Activated gamma-delta T cell (primary cell): ENCODE results near the gene EOLA2.
"Not testable (repeated sequence)": the region's sequence is repeated elsewhere in the genome, so short reads cannot be mapped to it uniquely, and the experiment has no call there.

Experiments used
- DNase-seq: peaks from one replicate; lab custom pipeline; 2025; lab: John Stamatoyannopoulos, UW

EOLA2 gene

GRCh38 chrX:149932970-149933369 is 5.3 kb downstream of the EOLA2 start:
- not testable (repeated sequence) for DNase-seq

- DNase-seq: not testable (repeated sequence)
Observed at GRCh38 chrX:149932150-149932549, 6.1 kb downstream of the EOLA2 start.

DNA sequence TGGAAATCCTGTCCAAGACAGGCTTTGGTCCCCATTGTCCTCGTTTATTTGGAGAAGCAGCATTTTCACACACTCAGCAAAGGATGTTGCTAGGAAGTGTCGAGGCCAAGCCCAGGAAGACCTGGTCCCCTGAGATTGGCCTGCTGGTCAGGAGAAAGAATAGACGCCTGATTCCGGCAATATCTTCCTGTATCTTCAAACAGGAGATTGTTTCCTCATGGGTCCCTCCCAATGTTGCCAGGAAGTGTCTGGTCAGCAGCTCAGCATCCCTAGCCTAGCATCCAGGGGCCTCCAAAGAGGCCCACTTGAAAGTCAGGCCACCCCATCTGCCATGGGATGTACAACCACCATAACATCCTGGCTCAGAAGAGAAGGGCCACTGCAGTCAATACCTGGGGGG is 6.9 kb downstream of the EOLA2 start:
- DNase-seq: not testable (repeated sequence)

GRCh38 chrX:149929400-149929799 is 8.9 kb downstream of the EOLA2 start, which contains the start of gene HSFX4:
TSS of gene HSFX4 (plus strand) at chrX:149929573. CDS start at chrX:149929645, 72 bp downstream.
- not testable (repeated sequence) for DNase-seq

GRCh38 chrX:149928635-149929034 is 9.7 kb downstream of the EOLA2 start:
- DNase-seq: not testable (repeated sequence)

DNA sequence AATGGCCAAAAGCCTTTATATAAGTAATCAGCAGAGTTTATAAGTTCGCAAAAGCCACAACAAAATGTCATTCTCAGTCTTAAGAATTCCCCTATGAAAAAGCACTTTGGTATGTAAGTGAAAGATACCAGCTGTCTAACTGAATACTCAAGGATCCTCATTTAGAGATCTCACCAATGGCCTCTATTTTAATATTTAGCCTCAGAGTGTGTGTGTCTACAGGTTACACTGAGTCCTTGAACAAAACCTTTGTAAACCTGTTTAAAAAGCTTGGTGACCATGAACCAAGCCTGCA is 10.4 kb downstream of the EOLA2 start:
- DNase-seq: not testable (repeated sequence)

- not testable (repeated sequence) for DNase-seq
Observed at GRCh38 chrX:149927245-149927963, 10.9 kb downstream of the EOLA2 start.

DNA sequence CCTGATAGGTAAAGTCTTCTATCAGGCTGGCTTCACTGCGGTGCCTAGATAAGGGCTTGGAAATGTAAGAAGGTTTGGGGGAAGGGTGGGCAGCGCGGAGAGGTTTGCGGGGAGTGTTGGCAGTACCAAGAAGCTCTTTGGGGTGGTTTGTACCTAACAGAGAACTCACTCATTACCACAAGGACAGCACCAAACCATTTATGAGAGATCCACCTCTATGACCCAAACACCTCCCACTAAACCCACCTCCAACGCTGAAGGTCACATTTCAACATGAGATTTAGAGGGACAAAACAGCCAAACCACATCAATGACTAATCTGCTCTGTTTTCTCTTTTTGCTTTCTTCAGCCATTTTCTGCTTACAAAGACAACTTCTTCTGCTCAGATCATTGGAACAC is 13.9 kb downstream of the EOLA2 start:
- DNase-seq: not testable (repeated sequence)

- DNase-seq: not testable (repeated sequence)
Observed at GRCh38 chrX:149923836-149924235, 14.5 kb downstream of the EOLA2 start.

GRCh38 chrX:149916745-149917392 is 21.4 kb downstream of the EOLA2 start:
- DNase-seq: no peak

- DNase-seq: no peak
Observed at GRCh38 chrX:149910178-149910695, 28.1 kb downstream of the EOLA2 start.

DNA sequence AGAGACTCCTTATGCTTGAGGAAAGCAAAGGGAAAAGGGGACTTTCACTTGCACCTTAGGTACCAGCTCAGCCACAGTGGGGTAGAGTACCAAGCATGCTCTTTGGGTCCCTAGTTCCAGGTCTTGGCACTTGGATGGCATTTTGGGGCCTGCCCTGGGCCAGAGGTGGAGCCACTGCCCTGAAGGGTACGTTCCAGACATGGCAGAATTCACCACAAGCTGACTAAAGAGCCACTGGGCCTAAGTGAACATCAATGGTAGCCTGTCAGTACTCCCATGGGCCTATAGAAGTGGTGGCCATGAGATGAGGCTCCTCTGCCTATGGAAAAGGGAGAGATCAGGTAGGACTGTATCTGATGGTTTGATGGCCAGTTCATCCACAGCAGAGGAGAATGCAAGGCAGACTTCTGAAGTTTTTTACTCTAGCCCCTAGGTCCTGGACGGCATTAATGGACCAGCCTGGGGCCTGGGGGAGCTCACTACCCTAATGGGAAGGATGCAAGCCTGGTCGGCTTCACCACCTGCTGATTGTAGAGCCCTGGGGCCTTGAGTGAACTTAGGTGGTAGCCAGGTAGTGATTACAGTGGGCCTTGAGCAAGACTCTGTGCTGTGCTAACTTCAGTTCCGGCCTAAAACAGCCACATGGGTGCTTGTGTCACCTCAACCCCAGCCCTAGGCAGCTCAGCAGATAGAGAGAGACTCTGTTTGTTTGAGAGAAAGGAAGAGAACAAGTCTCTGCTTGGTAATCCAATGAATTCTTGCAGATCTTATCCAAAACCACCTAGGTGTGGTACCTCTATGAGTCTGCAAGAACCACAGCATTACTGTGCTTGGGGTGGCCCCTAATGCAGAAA is 28.7 kb downstream of the EOLA2 start:
- DNase-seq: no peak

DNA sequence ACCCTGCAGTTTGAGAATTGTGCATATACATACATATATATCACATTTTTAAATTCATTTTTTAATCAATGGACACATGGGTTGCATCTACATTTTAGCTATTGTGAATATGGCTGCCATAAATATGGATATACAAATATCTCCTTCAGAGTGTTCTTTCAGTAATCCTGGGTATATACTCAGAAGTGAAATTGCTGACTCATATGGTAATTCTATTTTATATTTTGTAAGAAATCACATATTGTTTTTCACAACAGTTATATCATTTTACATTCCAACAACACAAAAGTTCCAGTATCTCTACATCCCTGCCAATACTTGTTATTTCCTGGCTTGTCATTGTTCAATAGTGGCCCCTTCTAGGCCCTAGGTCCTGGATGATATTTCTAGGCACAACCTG is 29.6 kb downstream of the EOLA2 start:
- DNase-seq: no peak

- no peak for DNase-seq
Observed at GRCh38 chrX:149908308-149908707, 30.0 kb downstream of the EOLA2 start.

DNA sequence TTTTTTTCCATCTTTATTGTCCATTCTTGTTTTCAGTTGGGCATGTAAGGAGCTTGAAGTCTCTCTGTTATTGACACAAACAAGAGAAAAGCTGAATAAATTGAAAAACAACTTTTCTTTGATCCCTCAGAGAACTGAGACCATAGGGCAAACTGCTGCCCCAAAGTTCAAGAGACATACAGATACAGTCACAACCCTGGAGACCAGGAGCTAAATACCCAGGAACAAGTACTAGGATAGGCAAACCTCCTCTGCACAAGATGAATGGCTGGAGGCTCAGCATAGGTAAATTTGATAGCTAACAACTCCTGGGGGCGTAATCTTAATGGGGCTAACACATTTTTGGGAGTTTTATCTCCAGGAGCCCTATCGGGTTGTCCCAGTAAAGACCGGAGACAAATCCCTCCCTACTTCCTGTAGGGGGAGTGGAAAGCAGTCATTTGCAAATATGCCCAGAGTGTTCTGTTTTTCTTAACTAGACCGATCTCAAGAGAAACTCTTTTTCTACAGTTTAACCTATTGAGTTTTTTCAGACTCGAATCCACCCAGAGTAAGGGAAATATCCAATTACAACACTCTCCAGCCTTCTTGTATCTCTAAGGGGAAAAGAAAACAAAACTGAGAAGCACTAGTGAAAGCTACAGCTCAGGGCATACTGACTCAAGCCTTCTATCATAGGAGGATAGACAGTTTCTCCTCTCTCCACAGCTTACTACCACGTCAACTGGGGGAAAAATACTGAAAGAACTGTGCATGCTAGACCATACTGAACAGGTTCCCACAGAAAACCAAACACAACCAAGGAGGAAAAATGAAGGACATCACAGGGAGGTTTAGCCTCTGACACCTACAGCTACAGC is 34.2 kb downstream of the EOLA2 start:
- no peak for DNase-seq

DNA sequence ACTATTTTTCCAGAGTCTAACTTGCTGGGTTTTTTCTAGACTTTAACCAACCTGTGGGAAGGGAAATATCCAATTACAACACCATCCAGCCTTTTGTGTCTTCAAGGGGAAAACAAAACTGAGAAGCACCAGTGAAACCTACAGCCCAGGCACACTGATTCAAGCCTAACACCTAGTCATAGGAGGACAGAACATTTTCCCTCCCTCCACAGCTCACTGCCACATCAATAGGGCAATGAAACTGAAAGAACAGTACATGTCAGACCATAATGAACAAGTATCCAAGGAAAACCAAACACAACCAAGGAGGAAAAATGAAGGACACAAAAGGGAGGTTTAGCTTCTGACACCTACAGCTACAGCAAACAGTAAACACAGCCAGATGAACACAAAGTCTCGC is 39.7 kb downstream of the EOLA2 start:
- DNase-seq: no peak

DNA sequence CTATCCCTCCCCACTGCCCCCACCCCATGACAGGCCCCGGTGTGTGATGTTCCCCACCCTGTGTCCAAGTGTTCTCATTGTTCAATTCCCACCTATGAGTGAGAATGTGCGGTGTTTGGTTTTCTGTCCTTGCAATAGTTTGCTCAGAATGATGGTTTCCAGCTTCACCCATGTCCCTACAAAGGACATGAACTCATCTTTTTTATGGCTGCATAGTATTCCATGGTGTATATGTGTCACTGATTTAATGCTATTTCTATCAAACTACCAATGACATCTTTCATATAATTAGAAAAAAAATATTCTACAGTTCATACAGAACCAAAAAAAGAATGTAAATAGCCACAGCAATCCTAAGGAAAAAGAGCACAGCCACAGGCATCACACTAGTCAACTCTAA is 47.5 kb downstream of the EOLA2 start:
- DNase-seq: not testable (repeated sequence)
